B cell (primary cell): ENCODE data around the gene AGR2.

ENCODE experiments used
- CTCF ChIP-seq: fragments of 200-600 bp; IDR thresholded peaks from one replicate; pipeline ENCODE4 v1.8.0; 2022; ENCODE audit warnings: antibody characterized with exemption, mild to moderate bottlenecking
- EZH2 ChIP-seq: IDR thresholded peaks from 2 replicates; pipeline ENCODE4 v1.6.1; 2012; ENCODE audit warnings: borderline replicate concordance, low read depth, mild to moderate bottlenecking, moderate library complexity, low read length; ENCODE audit not compliant: insufficient read depth, poor library complexity, severe bottlenecking

GRCh38 chr7:16826060-16826459 lies 21.3 kb upstream of the AGR2 start:
- TF ChIP-seq CTCF (no peak), EZH2 (no peak)
